Measurements from ENCODE around the gene ZC3H7B. TPM values are rescaled to one million over a fixed set of nuclear protein-coding genes. Genes with fewer than 3 reads are reported as not detected.
"Not testable (repeated sequence)": the region's sequence is repeated elsewhere in the genome, so short reads cannot be mapped to it uniquely, and the experiment has no call there.

The ZC3H7B gene
- polyA plus RNA-seq, 1 experiment = 59.4 TPM

- POLR2A ChIA-PET = no interaction called here
- DNase-seq (ENCODE audit: low read depth) = no peak
These were observed 43.6 kb upstream of the ZC3H7B start for GRCh38 chr22:41257696-41258095.

GRCh38 chr22:41259756-41260155, 41.6 kb upstream of the ZC3H7B start:
- not testable (repeated sequence) for H3K27me3 ChIP-seq (ENCODE audit: control insufficient read depth, insufficient read depth, low read length); DNase-seq (ENCODE audit: low read depth); H3K4me3 ChIP-seq (ENCODE audit: low read depth, low read length)
- ChIA-PET POLR2A (interaction anchor here (0.6 to 0.7 kb wide), 2 partner anchors 17 to 117 kb away, joined by 3 to 6 read pairs; no protein-coding TSS in a partner anchor), CTCF (interaction anchor here (0.7 kb wide), 1 partner anchor 258 kb away, joined by 4 read pairs; no protein-coding TSS in a partner anchor)
- peaks cover 60% of the 10 kb centered on the region for H3K36me3 ChIP-seq (ENCODE audit: control insufficient read depth, insufficient read depth, low read length)

More at GRCh38 chr22:41257696-41258095, 43.6 kb upstream of the ZC3H7B start:
- CTCF ChIA-PET = no interaction called here
- peaks cover 56% of the 10 kb centered on the region for H3K36me3 ChIP-seq (ENCODE audit: control insufficient read depth, insufficient read depth, low read length)
- TF ChIP-seq CTCF (IDR thresholded peaks at IDR 0.05; ENCODE audit: insufficient read depth, low read depth, low read length) = no peak
- H3K27me3 ChIP-seq (ENCODE audit: control insufficient read depth, insufficient read depth, low read length) = no peaks in the 10 kb centered on the region
- no peak overlapping the region for H3K4me3 ChIP-seq (ENCODE audit: low read depth, low read length)

GRCh38 chr22:41260871-41261270, 40.5 kb upstream of the ZC3H7B start:
- POLR2A ChIA-PET = no interaction called here
- DNase-seq (ENCODE audit: low read depth) = no peak
- H3K4me3 ChIP-seq (ENCODE audit: low read depth, low read length) = no peak overlapping the region
- no peak for TF ChIP-seq CTCF (IDR thresholded peaks at IDR 0.05; ENCODE audit: insufficient read depth, low read depth, low read length)
- H3K36me3 ChIP-seq (ENCODE audit: control insufficient read depth, insufficient read depth, low read length) = peaks cover 63% of the 10 kb centered on the region
- CTCF ChIA-PET = no interaction called here
- H3K27me3 ChIP-seq (ENCODE audit: control insufficient read depth, insufficient read depth, low read length) = no peaks in the 10 kb centered on the region

GRCh38 chr22:41261541-41262249, 39.6 kb upstream of the ZC3H7B start:
- ChIA-PET CTCF (interaction anchor here (0.6 kb wide), 1 partner anchor 38 kb away, joined by 3 read pairs; no protein-coding TSS in a partner anchor), POLR2A (no interaction called here)
- DNase-seq (ENCODE audit: low read depth) = no peak
- Histone ChIP-seq H3K36me3 (ENCODE audit: control insufficient read depth, insufficient read depth, low read length) (peaks cover 57% of the 10 kb centered on the region), H3K27me3 (ENCODE audit: control insufficient read depth, insufficient read depth, low read length) (no peaks in the 10 kb centered on the region), H3K4me3 (ENCODE audit: low read depth, low read length) (no peak overlapping the region)
- TF ChIP-seq CTCF (IDR thresholded peaks at IDR 0.05; ENCODE audit: insufficient read depth, low read depth, low read length) = no peak

GRCh38 chr22:41262250-41262765, 39.0 kb upstream of the ZC3H7B start:
- TF ChIP-seq CTCF (IDR thresholded peaks at IDR 0.05; ENCODE audit: insufficient read depth, low read depth, low read length) = no peak
- CTCF ChIA-PET = interaction anchor here (0.6 kb wide), 1 partner anchor 37 kb away, joined by 3 read pairs; no protein-coding TSS in a partner anchor
- POLR2A ChIA-PET = no interaction called here

More at GRCh38 chr22:41262250-41262765, 39.0 kb upstream of the ZC3H7B start:
- DNase-seq (ENCODE audit: low read depth) = no peak
- H3K27me3 ChIP-seq (ENCODE audit: control insufficient read depth, insufficient read depth, low read length) = no peaks in the 10 kb centered on the region
- H3K36me3 ChIP-seq (ENCODE audit: control insufficient read depth, insufficient read depth, low read length) = peaks cover 58% of the 10 kb centered on the region
- no peak overlapping the region for H3K4me3 ChIP-seq (ENCODE audit: low read depth, low read length)
